GM12878 (cell line): ENCODE measurements around the gene GEMIN7. TPM values are rescaled to one million over a fixed set of nuclear protein-coding genes. Genes with fewer than 3 reads are reported as not detected.

Experiments used
- CHD2 ChIP-seq: IDR thresholded peaks from 2 replicates; pipeline ENCODE4 v1.6.1; 2011; ENCODE audit warnings: low read depth, low read length, improper control_type of control experiment, borderline replicate concordance
- E2F8 ChIP-seq: fragments of 450-650 bp; IDR thresholded peaks from 2 replicates; pipeline ENCODE4 v1.6.1; 2018; ENCODE audit warnings: mild to moderate bottlenecking, low read depth, moderate library complexity; ENCODE audit not compliant: partially characterized antibody
- EED ChIP-seq: sonication (generic); IDR thresholded peaks from 2 replicates; pipeline ENCODE4 v1.6.1; 2016; ENCODE audit warnings: antibody characterized with exemption, low read depth
- EGR1 ChIP-seq, 2 experiments: IDR thresholded peaks; 1 replicate in 1 of 2; 2 replicates in 1 of 2; pipeline ENCODE4 v1.6.1; 2011 to 2012; ENCODE audit warnings: low read depth in 2 of 2, low read length in 2 of 2, borderline replicate concordance in 1 of 2, mild to moderate bottlenecking in 1 of 2, moderate library complexity in 1 of 2
- JUND ChIP-seq: IDR thresholded peaks from 2 replicates; pipeline ENCODE4 v1.6.1; 2012; ENCODE audit warnings: low read depth, mild to moderate bottlenecking, low read length, improper control_type of control experiment, moderate library complexity
- NBN ChIP-seq: fragments of 450-650 bp; IDR thresholded peaks from 2 replicates; pipeline ENCODE4 v1.6.1; 2016
- POLR2AphosphoS2 ChIP-seq: IDR thresholded peaks from 2 replicates; pipeline ENCODE4 v1.6.1; 2011; ENCODE audit warnings: low read depth, mild to moderate bottlenecking, low read length, improper control_type of control experiment, moderate library complexity
- SPI1 ChIP-seq: IDR thresholded peaks from 2 replicates; pipeline ENCODE4 v1.6.1; 2011; ENCODE audit warnings: low read depth, mild to moderate bottlenecking, low read length, moderate library complexity, borderline replicate concordance; ENCODE audit not compliant: insufficient read depth
- USF1 ChIP-seq: IDR thresholded peaks from 2 replicates; pipeline ENCODE4 v1.6.1; 2011; ENCODE audit warnings: borderline replicate concordance, low read depth, mild to moderate bottlenecking, moderate library complexity, mixed read lengths, low read length; ENCODE audit not compliant: insufficient read depth; ENCODE audit errors: extremely low read length
- polyA plus RNA-seq, 11 experiments: library from polyadenylated mRNA; depleted of rRNA in 4 of 11; unstranded in 6 of 11; stranded (reverse) in 5 of 11; fragments of >200 nt; fragmentation: Nextera tagmentation in 4 of 11; fragmentation: Illumina TruSeq in 1 of 11; extraction: Ambion mirVana in 4 of 11; extraction: Trizol in 1 of 11; gene quantifications; 1 replicate in 1 of 11; 2 replicates in 10 of 11; pipeline versions ENCODE4 v1.2.1 to v1.2.3, GENCODE V29; 2011 to 2016; ENCODE audit warnings: inconsistent platforms in 2 of 11, missing spikeins in 2 of 11, low read depth in 1 of 11
- total RNA-seq, 4 experiments: library from RNA; depleted of rRNA in 3 of 4; stranded (reverse); fragments of >200 nt in 3 of 4; fragmentation: Illumina TruSeq in 1 of 4; extraction: Trizol in 1 of 4; gene quantifications; 2 replicates each; pipeline versions ENCODE4 v1.2.1 to v1.2.3, GENCODE V29; 2013 to 2021

Gene GEMIN7
- total and polyA plus RNA-seq, 10 of the 15 experiments (the other 5 are each of a cell fraction or from before 2014, with no cell fraction given), result 21.1 to 76.7 (median 44.9) TPM

GRCh38 chr19:45041125-45041524 lies 37.9 kb upstream of the GEMIN7 start (continued):
- TF ChIP-seq EGR1 (IDR thresholded peaks at IDR 0.05; ENCODE audit: borderline replicate concordance in 1 of 2, low read depth in 2 of 2, low read length in 2 of 2) (no peak), E2F8 (no peak), NBN (no peak), CHD2 (no peak), USF1 (no peak), POLR2AphosphoS2 (no peak), JUND (no peak), SPI1 (peak; percentile 58; the same call in 1 of the 2 replicates), EED (no peak)
